ENCODE measurements around the gene TEAD1. TPM values are rescaled to one million over a fixed set of nuclear protein-coding genes. Genes with fewer than 3 reads are reported as not detected.

Gene TEAD1
- total RNA-seq, 1 donor from 2014 or later: 51.9 TPM

DNA sequence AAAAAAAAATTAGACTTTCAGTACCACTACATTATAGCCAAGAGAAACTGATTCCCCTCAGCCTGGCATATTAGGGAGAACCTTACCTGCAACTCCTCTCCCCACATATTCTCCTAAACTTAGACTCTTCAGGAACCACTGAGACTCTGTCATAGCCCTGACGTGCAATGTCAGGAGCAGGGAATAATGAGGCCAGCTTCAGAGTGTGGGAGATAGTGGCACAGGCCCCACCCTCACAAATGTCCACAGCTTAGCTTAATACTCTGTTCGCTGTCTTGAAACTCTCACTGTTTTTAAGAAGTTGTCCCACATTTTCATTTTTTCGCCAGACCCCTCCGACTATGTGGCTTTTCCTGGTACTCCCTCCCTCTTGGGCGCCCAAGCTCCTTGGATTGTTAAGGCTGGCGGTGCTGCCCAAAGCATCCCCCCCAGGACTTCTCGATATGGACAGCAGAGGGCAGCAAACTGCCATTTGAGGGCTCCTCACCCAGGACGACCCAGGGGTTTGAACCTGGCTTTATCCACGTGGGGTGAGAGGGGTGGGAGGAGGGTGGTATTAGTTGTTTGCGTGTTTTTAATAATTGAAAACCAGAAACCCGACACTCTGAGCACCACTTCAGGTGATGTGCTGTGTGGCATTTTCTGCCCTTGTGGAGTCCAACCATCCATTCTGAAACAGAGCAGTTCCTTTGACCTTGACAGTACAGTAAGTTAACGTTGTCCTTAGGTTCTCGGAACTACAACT lies 289.7 kb downstream of the TEAD1 start:
- H3K9me3 ChIP-seq: no peaks in the 10 kb centered on the region
- ATAC-seq (peak; percentile 87 to 94), DNase-seq (peak; percentile 59)
- TF ChIP-seq, protein P1, sequence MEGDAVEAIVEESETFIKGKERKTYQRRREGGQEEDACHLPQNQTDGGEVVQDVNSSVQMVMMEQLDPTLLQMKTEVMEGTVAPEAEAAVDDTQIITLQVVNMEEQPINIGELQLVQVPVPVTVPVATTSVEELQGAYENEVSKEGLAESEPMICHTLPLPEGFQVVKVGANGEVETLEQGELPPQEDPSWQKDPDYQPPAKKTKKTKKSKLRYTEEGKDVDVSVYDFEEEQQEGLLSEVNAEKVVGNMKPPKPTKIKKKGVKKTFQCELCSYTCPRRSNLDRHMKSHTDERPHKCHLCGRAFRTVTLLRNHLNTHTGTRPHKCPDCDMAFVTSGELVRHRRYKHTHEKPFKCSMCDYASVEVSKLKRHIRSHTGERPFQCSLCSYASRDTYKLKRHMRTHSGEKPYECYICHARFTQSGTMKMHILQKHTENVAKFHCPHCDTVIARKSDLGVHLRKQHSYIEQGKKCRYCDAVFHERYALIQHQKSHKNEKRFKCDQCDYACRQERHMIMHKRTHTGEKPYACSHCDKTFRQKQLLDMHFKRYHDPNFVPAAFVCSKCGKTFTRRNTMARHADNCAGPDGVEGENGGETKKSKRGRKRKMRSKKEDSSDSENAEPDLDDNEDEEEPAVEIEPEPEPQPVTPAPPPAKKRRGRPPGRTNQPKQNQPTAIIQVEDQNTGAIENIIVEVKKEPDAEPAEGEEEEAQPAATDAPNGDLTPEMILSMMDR (IDR thresholded peaks at IDR 0.05): peak; percentile 82
- H3K27me3 ChIP-seq (ENCODE audit: low read depth): no peaks in the 10 kb centered on the region
- H3K4me1 ChIP-seq: peaks cover 5% of the 10 kb centered on the region
- H3K4me3 ChIP-seq: no peak overlapping the region
- intact Hi-C loops (cut with DNase I): loop anchor here (10.0 kb wide), 1 partner anchor 181 kb away; no protein-coding TSS in a partner anchor
- H3K36me3 ChIP-seq: no peaks in the 10 kb centered on the region
- no peak overlapping the region for H3K27ac ChIP-seq

DNA sequence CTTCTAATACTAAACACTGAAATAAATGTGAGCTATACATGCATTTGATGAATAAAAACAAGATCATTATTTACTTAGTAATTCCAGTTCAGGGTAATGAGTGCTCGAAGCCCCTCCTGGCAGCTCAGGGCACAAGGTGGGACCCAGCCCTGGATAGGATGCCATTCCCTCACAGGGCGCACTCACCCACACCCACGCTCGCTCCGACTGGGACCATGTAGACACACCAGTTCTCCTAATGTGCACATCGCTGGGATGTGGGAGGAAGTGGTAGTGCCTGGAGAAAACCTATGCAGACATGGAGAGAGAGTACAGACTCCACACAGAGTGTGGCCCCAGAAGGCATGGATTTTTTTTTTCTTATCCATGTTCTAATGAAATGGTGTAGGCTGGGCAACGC lies 290.4 kb downstream of the TEAD1 start:
- intact Hi-C loops (cut with DNase I): loop anchor here (10.0 kb wide), 1 partner anchor 180 kb away; no protein-coding TSS in a partner anchor
- peaks cover 5% of the 10 kb centered on the region for H3K4me1 ChIP-seq
- no peak overlapping the region for H3K4me3 ChIP-seq
- no peaks in the 10 kb centered on the region for H3K9me3 ChIP-seq
- TF ChIP-seq, protein P1 (IDR thresholded peaks at IDR 0.05): no peak
- DNase-seq (no peak), ATAC-seq (peak in 1 of 2 donors; percentile 38)
- H3K27ac ChIP-seq: no peak overlapping the region
- H3K27me3 ChIP-seq (ENCODE audit: low read depth): no peaks in the 10 kb centered on the region
- no peaks in the 10 kb centered on the region for H3K36me3 ChIP-seq

DNA sequence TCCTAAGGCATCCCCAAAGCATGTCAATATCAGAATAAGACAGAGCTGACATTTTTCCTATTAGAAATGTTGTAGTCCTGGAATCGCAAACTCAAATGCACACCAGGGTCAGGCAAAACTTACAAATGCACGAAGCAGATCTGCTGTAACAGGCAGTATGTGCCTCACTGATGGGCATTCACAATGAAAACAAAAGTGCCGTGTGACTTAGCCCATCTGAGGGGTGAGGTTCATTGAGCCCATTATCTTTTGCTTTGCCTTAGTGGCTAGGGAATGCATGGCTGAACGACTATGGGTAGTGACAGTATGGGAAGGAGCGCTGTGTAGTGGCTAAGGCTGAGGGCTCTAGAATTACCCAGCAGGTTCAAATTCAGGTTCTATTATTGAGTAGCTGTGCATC lies 291.8 kb downstream of the TEAD1 start:
- Histone ChIP-seq H3K9me3 (no peaks in the 10 kb centered on the region), H3K4me3 (no peak overlapping the region), H3K27me3 (ENCODE audit: low read depth) (no peaks in the 10 kb centered on the region), H3K4me1 (peaks cover 5% of the 10 kb centered on the region), H3K36me3 (no peaks in the 10 kb centered on the region), H3K27ac (no peak overlapping the region)
- DNase-seq (no peak), ATAC-seq (no peak)
- TF ChIP-seq, protein P1 (IDR thresholded peaks at IDR 0.05): no peak
- intact Hi-C loops (cut with DNase I): loop anchor here (10.0 kb wide), 1 partner anchor 179 kb away; no protein-coding TSS in a partner anchor

DNA sequence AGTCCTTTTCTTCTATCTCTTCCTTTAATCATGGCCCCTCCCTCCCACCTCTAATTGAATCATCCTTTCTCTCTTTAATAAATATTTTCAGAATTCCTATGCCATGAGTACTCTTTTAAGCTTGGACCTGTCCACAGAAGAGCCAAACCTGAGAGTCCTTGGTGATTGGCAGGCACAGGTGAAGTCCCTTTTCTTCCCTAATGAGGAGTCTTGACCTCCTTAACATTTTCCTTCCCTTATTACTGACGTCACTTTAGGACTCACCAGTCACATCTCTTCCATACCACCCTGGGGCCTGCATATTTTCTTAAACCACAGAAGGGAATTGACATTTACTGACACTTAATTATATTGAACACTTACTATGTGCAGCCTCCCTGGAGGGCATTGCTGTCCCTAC lies 293.9 kb downstream of the TEAD1 start:
- TF ChIP-seq, protein P1 (IDR thresholded peaks at IDR 0.05): no peak
- Histone ChIP-seq H3K4me1 (peaks cover 5% of the 10 kb centered on the region), H3K27ac (no peak overlapping the region)

DNA sequence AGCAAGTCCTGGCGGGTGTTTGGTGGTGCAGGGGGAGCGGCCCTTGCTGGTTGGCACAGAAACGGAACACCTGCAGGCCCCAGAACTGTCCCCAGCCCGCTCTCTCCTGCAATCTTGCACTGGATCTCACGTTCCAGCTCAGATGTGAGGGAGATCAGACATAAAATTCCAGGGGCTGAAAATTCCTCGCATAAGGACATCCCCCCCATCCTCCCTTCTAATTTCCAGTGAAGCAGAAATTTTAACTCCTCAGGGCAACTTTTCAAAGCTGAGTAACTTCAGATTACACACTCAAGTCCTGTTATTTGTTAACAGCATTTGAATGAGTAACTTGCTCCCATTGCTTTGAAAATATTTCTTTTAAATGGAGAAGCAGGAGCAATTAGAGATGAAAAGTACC lies 294.6 kb downstream of the TEAD1 start:
- TF ChIP-seq, protein P1 (IDR thresholded peaks at IDR 0.05): no peak
- intact Hi-C loops (cut with DNase I): loop anchor here (10.0 kb wide), 1 partner anchor 176 kb away; no protein-coding TSS in a partner anchor
- H3K4me3 ChIP-seq: no peak overlapping the region
- no peaks in the 10 kb centered on the region for H3K27me3 ChIP-seq (ENCODE audit: low read depth)
- no peak overlapping the region for H3K27ac ChIP-seq
- no peak for DNase-seq
- no peaks in the 10 kb centered on the region for H3K9me3 ChIP-seq
- no peak for ATAC-seq
- H3K4me1 ChIP-seq: peaks cover 5% of the 10 kb centered on the region
- no peaks in the 10 kb centered on the region for H3K36me3 ChIP-seq

More for the DNA sequence above, 293.9 kb downstream of the TEAD1 start:
- ATAC-seq (no peak), DNase-seq (no peak)
- Histone ChIP-seq H3K27me3 (ENCODE audit: low read depth) (no peaks in the 10 kb centered on the region), H3K9me3 (no peaks in the 10 kb centered on the region), H3K4me3 (no peak overlapping the region), H3K36me3 (no peaks in the 10 kb centered on the region)
- intact Hi-C loops (cut with DNase I): loop anchor here (10.0 kb wide), 1 partner anchor 177 kb away; no protein-coding TSS in a partner anchor
